HepG2 (cell line): ENCODE data around the gene SRXN1. TPM values are rescaled to one million over a fixed set of nuclear protein-coding genes. Genes with fewer than 3 reads are reported as not detected.

ENCODE experiments used
- ARID3A ChIP-seq: IDR thresholded peaks from 2 replicates; pipeline ENCODE4 v1.6.1; 2012; ENCODE audit warnings: low read depth, low read length, improper control_type of control experiment
- ATF3 ChIP-seq: sonication (generic); formaldehyde crosslinking; IDR thresholded peaks from 2 replicates; pipeline ENCODE4 v1.4.0; 2020; ENCODE audit warnings: missing genetic modification reagents
- BRCA1 ChIP-seq: sonication (generic); formaldehyde crosslinking; IDR thresholded peaks from 2 replicates; pipeline ENCODE4 v1.4.0; 2020; ENCODE audit warnings: missing genetic modification reagents
- CBX5 ChIP-seq: sonication (generic); formaldehyde crosslinking; IDR thresholded peaks from 2 replicates; pipeline ENCODE4 v1.4.0; 2020; ENCODE audit warnings: missing genetic modification reagents, borderline replicate concordance
- CENPX ChIP-seq: sonication (generic); formaldehyde crosslinking; IDR thresholded peaks from 2 replicates; pipeline ENCODE4 v1.9.0; 2021; ENCODE audit warnings: mild to moderate bottlenecking, missing genetic modification reagents, moderate library complexity
- DNMT1 ChIP-seq: sonication (generic); formaldehyde crosslinking; IDR thresholded peaks from 2 replicates; pipeline ENCODE4 v1.5.1; 2020; ENCODE audit warnings: mild to moderate bottlenecking, missing genetic modification reagents
- FOSL2 ChIP-seq: sonication (generic); formaldehyde crosslinking; IDR thresholded peaks from 2 replicates; pipeline ENCODE4 v1.4.0; 2020; ENCODE audit warnings: missing genetic modification reagents
- GATAD2A ChIP-seq: IDR thresholded peaks from 2 replicates; pipeline ENCODE4 v1.6.1; 2016
- HIVEP1 ChIP-seq: sonication (generic); formaldehyde crosslinking; IDR thresholded peaks from 2 replicates; pipeline ENCODE4 v1.4.0; 2020; ENCODE audit warnings: mild to moderate bottlenecking, missing genetic modification reagents
- HMGXB4 ChIP-seq, 2 experiments: sonication (generic) in 1 of 2; formaldehyde crosslinking in 1 of 2; IDR thresholded peaks; 2 replicates each; pipeline versions ENCODE4 v1.4.0 to v1.6.1; 2018 to 2020; ENCODE audit warnings: missing genetic modification reagents in 2 of 2, borderline replicate concordance in 1 of 2, low read depth in 1 of 2, mild to moderate bottlenecking in 1 of 2, missing biosample characterization in 1 of 2
- HNF1B ChIP-seq: sonication (generic); formaldehyde crosslinking; IDR thresholded peaks from 2 replicates; pipeline ENCODE4 v1.5.1; 2020; ENCODE audit warnings: mild to moderate bottlenecking, moderate library complexity, missing genetic modification reagents
- HOXA3 ChIP-seq: sonication (generic); formaldehyde crosslinking; IDR thresholded peaks from 2 replicates; pipeline ENCODE4 v1.5.0; 2020; ENCODE audit warnings: missing genetic modification reagents
- KLF9 ChIP-seq: IDR thresholded peaks from 2 replicates; pipeline ENCODE4 v1.6.1; 2016; ENCODE audit warnings: low read depth
- MYPOP ChIP-seq: sonication (generic); formaldehyde crosslinking; IDR thresholded peaks from 2 replicates; pipeline ENCODE4 v1.8.1; 2023; ENCODE audit warnings: mild to moderate bottlenecking, moderate library complexity, missing genetic modification reagents
- NR2C2 ChIP-seq: sonication (generic); formaldehyde crosslinking; IDR thresholded peaks from 2 replicates; pipeline ENCODE4 v1.4.0; 2020; ENCODE audit warnings: missing genetic modification reagents, mild to moderate bottlenecking, moderate library complexity, borderline replicate concordance
- PPARG ChIP-seq: conservative IDR thresholded peaks from 2 replicates; pipeline ENCODE4 v1.6.1; 2016; ENCODE audit warnings: missing biosample characterization, missing genetic modification reagents
- ZBTB2 ChIP-seq: sonication (generic); formaldehyde crosslinking; IDR thresholded peaks from 2 replicates; pipeline ENCODE4 v1.8.0; 2022; ENCODE audit warnings: low read depth, missing genetic modification reagents
- ZNF12 ChIP-seq: sonication (generic); formaldehyde crosslinking; IDR thresholded peaks from 2 replicates; pipeline ENCODE4 v1.5.0; 2020; ENCODE audit warnings: missing genetic modification reagents
- ZNF234 ChIP-seq: sonication (generic); formaldehyde crosslinking; conservative IDR thresholded peaks from 2 replicates; pipeline ENCODE4 v1.5.1; 2020; ENCODE audit warnings: mild to moderate bottlenecking, missing genetic modification reagents
- ZNF292 ChIP-seq: sonication (generic); formaldehyde crosslinking; IDR thresholded peaks from 2 replicates; pipeline ENCODE4 v1.8.1; 2022; ENCODE audit warnings: mild to moderate bottlenecking, low read depth, missing genetic modification reagents, borderline replicate concordance
- ZNF331 ChIP-seq: sonication (generic); formaldehyde crosslinking; IDR thresholded peaks from 2 replicates; pipeline ENCODE4 v1.4.0; 2020; ENCODE audit warnings: missing genetic modification reagents
- ZNF672 ChIP-seq: sonication (generic); formaldehyde crosslinking; IDR thresholded peaks from 2 replicates; pipeline ENCODE4 v1.8.1; 2022; ENCODE audit warnings: missing genetic modification reagents
- ZNF878 ChIP-seq: sonication (generic); formaldehyde crosslinking; IDR thresholded peaks from 2 replicates; pipeline ENCODE4 v1.8.1; 2023; ENCODE audit warnings: mild to moderate bottlenecking, missing genetic modification reagents, moderate library complexity
- polyA plus RNA-seq, 8 experiments: library from polyadenylated mRNA; depleted of rRNA in 3 of 8; stranded (reverse) in 7 of 8; unstranded in 1 of 8; fragments of >200 nt; fragmentation: Illumina TruSeq in 4 of 8; extraction: Trizol in 4 of 8; gene quantifications; 2 replicates each; pipeline versions ENCODE4 v1.2.1 to v1.2.3, GENCODE V29; 2011 to 2016; ENCODE audit warnings: low read depth in 4 of 8, missing spikeins in 1 of 8, mixed read lengths in 1 of 8; ENCODE audit not compliant: insufficient read depth in 1 of 8
- total RNA-seq, 5 experiments: library from RNA; depleted of rRNA; stranded (reverse); fragments of >200 nt; fragmentation: Illumina TruSeq; extraction: Trizol; gene quantifications; 2 replicates each; pipeline ENCODE4 v1.2.3, GENCODE V29; 2016; ENCODE audit warnings: low read depth in 1 of 5

Gene SRXN1
- total and polyA plus RNA-seq, 2 of the 13 experiments (the other 11 are each of a cell fraction or from before 2014, with no cell fraction given), result 29.9 to 87.7 TPM

- TF ChIP-seq HNF1B (CRISPR knock-in tag) (peak; percentile 77), HMGXB4 (CRISPR knock-in tag; IDR thresholded peaks at IDR 0.05; ENCODE audit: borderline replicate concordance in 1 of 2, low read depth in 1 of 2) (0 out of 4 replicates have a peak, but pooled peaks of 1 of the 2 experiments have one; percentile 42), ZNF292 (CRISPR knock-in tag) (0 out of 2 replicates have a peak, but pooled peaks have one; percentile 68), ZNF878 (CRISPR knock-in tag) (no peak), FOSL2 (CRISPR knock-in tag) (peak; percentile 67), DNMT1 (CRISPR knock-in tag) (no peak), ZNF12 (CRISPR knock-in tag) (no peak), PPARG (CRISPR knock-in tag) (0 out of 2 replicates have a peak, but pooled peaks have one; percentile 18), ZNF672 (CRISPR knock-in tag) (no peak), HIVEP1 (CRISPR knock-in tag) (no peak; the same call in 1 of the 2 replicates), KLF9 (CRISPR knock-in tag) (no peak), GATAD2A (CRISPR knock-in tag) (peak; percentile 73), MYPOP (CRISPR knock-in tag) (no peak), BRCA1 (CRISPR knock-in tag) (no peak), ARID3A (peak; percentile 78), NR2C2 (CRISPR knock-in tag) (0 out of 2 replicates have a peak, but pooled peaks have one; percentile 30), ATF3 (no peak), ZNF331 (CRISPR knock-in tag) (peak; percentile 56; the same call in 1 of the 2 replicates), ZBTB2 (CRISPR knock-in tag) (no peak), HOXA3 (CRISPR knock-in tag) (peak; percentile 72; the same call in 1 of the 2 replicates), CBX5 (CRISPR knock-in tag) (no peak; the same call in 1 of the 2 replicates), ZNF234 (no peak), CENPX (CRISPR knock-in tag) (no peak)
These were observed 11.5 kb downstream of the SRXN1 start (continued) for GRCh38 chr20:641516-641875.
